T-helper 17 cell (primary cell): ENCODE results near the gene LAGE3. TPM values are rescaled to one million over a fixed set of nuclear protein-coding genes. Genes with fewer than 3 reads are reported as not detected.

Source experiments
- ATAC-seq: fragments of 150-1000 bp; cut with Tn5 transposase; 2 replicates; pipeline ENCODE4 v1.10.0; 2021; ENCODE audit warnings: mild to moderate bottlenecking, moderate library complexity
- DNase-seq, 3 donors: peaks; one replicate each; pipeline versions ENCODE4 v3.0.0 to v3.0.0-alpha.2; 2020 to 2021
- H3K9me3 ChIP-seq: one replicate; pipeline ENCODE4 v1.7.0; 2013; ENCODE audit warnings: low read length, mild to moderate bottlenecking; ENCODE audit not compliant: control insufficient read depth, poor library complexity, severe bottlenecking
- H3K27ac Mint-ChIP-seq: one replicate; pipeline ENCODE4 v1.8.0; 2022; ENCODE audit warnings: mild to moderate bottlenecking, moderate library complexity, mixed read lengths
- H3K27me3 Mint-ChIP-seq: one replicate; pipeline ENCODE4 v1.8.0; 2022; ENCODE audit warnings: mixed read lengths
- H3K36me3 Mint-ChIP-seq: one replicate; pipeline ENCODE4 v1.8.0; 2022; ENCODE audit warnings: low read depth, mixed read lengths
- H3K4me1 Mint-ChIP-seq: one replicate; pipeline ENCODE4 v1.8.0; 2022; ENCODE audit warnings: mild to moderate bottlenecking, mixed read lengths
- H3K4me3 Mint-ChIP-seq: one replicate; pipeline ENCODE4 v1.8.0; 2022; ENCODE audit warnings: mild to moderate bottlenecking, moderate library complexity, mixed read lengths
- total RNA-seq, 4 donors: library from RNA in 2 of 4; stranded (reverse) in 2 of 4; gene quantifications; one replicate each; pipeline ENCODE4 v1.2.3 and lab custom pipeline; 2022 to 2026

LAGE3 gene
- total RNA-seq, result 1 to 10 TPM; 9.1 to 9.5 TPM
- total RNA-seq (lab: John Stamatoyannopoulos, UW), result 5.4 to 15.1 reads per million in 2 donors

GRCh38 chrX:154478728-154479622 lies at the start of gene LAGE3:
Gene LAGE3, minus strand, starts transcription at chrX:154479281. Its CDS starts 366 bp downstream, at chrX:154478915.
- ATAC-seq, result peak; percentile 90
- Mint-ChIP-seq H3K27ac (peak within 1 kb of the TSS; percentile 88), H3K4me3 (peak within 1 kb of the TSS; percentile 81), H3K4me1 (peaks cover 6% of the 10 kb centered on the region), H3K36me3 (no peaks in the 10 kb centered on the region), H3K27me3 (no peaks in the 10 kb centered on the region)
- DNase-seq, result peak; percentile 88 to 91 (median 88)
- H3K9me3 ChIP-seq, result no peaks in the 10 kb centered on the region

- DNase-seq (peak in 1 of 3 donors; percentile 32), ATAC-seq (peak; percentile 91)
- H3K4me1 Mint-ChIP-seq, result peaks cover 12% of the 10 kb centered on the region
- no peaks in the 10 kb centered on the region for H3K27me3 Mint-ChIP-seq
- H3K36me3 Mint-ChIP-seq, result no peaks in the 10 kb centered on the region
- no peak overlapping the region for H3K27ac Mint-ChIP-seq
- peak overlapping the region; percentile 57 for H3K4me3 Mint-ChIP-seq
- H3K9me3 ChIP-seq, result no peaks in the 10 kb centered on the region
Measured at GRCh38 chrX:154526901-154527675, 48.0 kb upstream of the LAGE3 start.

GRCh38 chrX:154525606-154526490 lies 46.8 kb upstream of the LAGE3 start:
- peaks cover 12% of the 10 kb centered on the region for H3K4me1 Mint-ChIP-seq
- no peaks in the 10 kb centered on the region for H3K9me3 ChIP-seq
- H3K27ac Mint-ChIP-seq, result peak overlapping the region; percentile 56
- DNase-seq (no peak), ATAC-seq (no peak)
- peak overlapping the region; percentile 55 for H3K4me3 Mint-ChIP-seq
- H3K27me3 Mint-ChIP-seq, result no peaks in the 10 kb centered on the region
- no peaks in the 10 kb centered on the region for H3K36me3 Mint-ChIP-seq

- DNase-seq (no peak), ATAC-seq (no peak)
- Mint-ChIP-seq H3K4me1 (peaks cover 10% of the 10 kb centered on the region), H3K27me3 (no peaks in the 10 kb centered on the region), H3K27ac (no peak overlapping the region), H3K4me3 (no peak overlapping the region), H3K36me3 (no peaks in the 10 kb centered on the region)
- no peaks in the 10 kb centered on the region for H3K9me3 ChIP-seq
Measured at GRCh38 chrX:154519389-154519788, 40.3 kb upstream of the LAGE3 start.

GRCh38 chrX:154517101-154517781 lies 38.2 kb upstream of the LAGE3 start:
- H3K27ac Mint-ChIP-seq, result no peak overlapping the region
- DNase-seq (no peak), ATAC-seq (no peak)
- peaks cover 15% of the 10 kb centered on the region for H3K4me1 Mint-ChIP-seq
- no peaks in the 10 kb centered on the region for H3K27me3 Mint-ChIP-seq
- no peaks in the 10 kb centered on the region for H3K36me3 Mint-ChIP-seq
- peak overlapping the region; percentile 41 for H3K4me3 Mint-ChIP-seq
- no peaks in the 10 kb centered on the region for H3K9me3 ChIP-seq

- DNase-seq (no peak), ATAC-seq (peak; percentile 22)
- Mint-ChIP-seq H3K27me3 (no peaks in the 10 kb centered on the region), H3K4me1 (peaks cover 15% of the 10 kb centered on the region), H3K36me3 (no peaks in the 10 kb centered on the region), H3K27ac (peak overlapping the region; percentile 61), H3K4me3 (peak overlapping the region; percentile 88)
- no peaks in the 10 kb centered on the region for H3K9me3 ChIP-seq
Measured at GRCh38 chrX:154516656-154517100, 37.6 kb upstream of the LAGE3 start.

- H3K27me3 Mint-ChIP-seq, result no peaks in the 10 kb centered on the region
- no peaks in the 10 kb centered on the region for H3K36me3 Mint-ChIP-seq
- peak within 1 kb of the TSS; percentile 61 for H3K27ac Mint-ChIP-seq
- ATAC-seq (peak; percentile 97), DNase-seq (peak; percentile 82 to 90 (median 89))
- H3K9me3 ChIP-seq, result no peaks in the 10 kb centered on the region
- peak within 1 kb of the TSS; percentile 88 for H3K4me3 Mint-ChIP-seq
- H3K4me1 Mint-ChIP-seq, result peaks cover 15% of the 10 kb centered on the region
Measured at GRCh38 chrX:154515966-154516655, 37.0 kb upstream of the LAGE3 start, which contains the start of gene FAM3A. Gene FAM3A, minus strand, starts transcription at chrX:154516232. Its CDS starts 460 bp downstream, at chrX:154515772.

GRCh38 chrX:154515090-154515965 lies 36.2 kb upstream of the LAGE3 start:
- peaks cover 15% of the 10 kb centered on the region for H3K4me1 Mint-ChIP-seq
- DNase-seq, result no peak
- H3K27me3 Mint-ChIP-seq, result no peaks in the 10 kb centered on the region
- no peaks in the 10 kb centered on the region for H3K9me3 ChIP-seq
- no peaks in the 10 kb centered on the region for H3K36me3 Mint-ChIP-seq
- peak overlapping the region; percentile 88 for H3K4me3 Mint-ChIP-seq
- ATAC-seq, result no peak
- peak overlapping the region; percentile 61 for H3K27ac Mint-ChIP-seq

GRCh38 chrX:154513716-154514115 lies 34.6 kb upstream of the LAGE3 start:
- Mint-ChIP-seq H3K4me3 (peak overlapping the region; percentile 75), H3K27ac (no peak overlapping the region), H3K36me3 (peaks cover 2% of the 10 kb centered on the region), H3K27me3 (no peaks in the 10 kb centered on the region), H3K4me1 (peaks cover 17% of the 10 kb centered on the region)
- ATAC-seq (no peak), DNase-seq (no peak)
- no peaks in the 10 kb centered on the region for H3K9me3 ChIP-seq

GRCh38 chrX:154512879-154513553 lies 33.9 kb upstream of the LAGE3 start:
- no peak overlapping the region for H3K27ac Mint-ChIP-seq
- peaks cover 2% of the 10 kb centered on the region for H3K36me3 Mint-ChIP-seq

More at GRCh38 chrX:154512879-154513553, 33.9 kb upstream of the LAGE3 start:
- DNase-seq, result no peak
- H3K4me3 Mint-ChIP-seq, result no peak overlapping the region
- ATAC-seq, result no peak
- no peaks in the 10 kb centered on the region for H3K9me3 ChIP-seq
- H3K4me1 Mint-ChIP-seq, result peaks cover 20% of the 10 kb centered on the region
- no peaks in the 10 kb centered on the region for H3K27me3 Mint-ChIP-seq
